ENCODE measurements around the gene JMJD4.
"Not testable (repeated sequence)": the region's sequence is repeated elsewhere in the genome, so short reads cannot be mapped to it uniquely, and the experiment has no call there.

Gene JMJD4

DNA sequence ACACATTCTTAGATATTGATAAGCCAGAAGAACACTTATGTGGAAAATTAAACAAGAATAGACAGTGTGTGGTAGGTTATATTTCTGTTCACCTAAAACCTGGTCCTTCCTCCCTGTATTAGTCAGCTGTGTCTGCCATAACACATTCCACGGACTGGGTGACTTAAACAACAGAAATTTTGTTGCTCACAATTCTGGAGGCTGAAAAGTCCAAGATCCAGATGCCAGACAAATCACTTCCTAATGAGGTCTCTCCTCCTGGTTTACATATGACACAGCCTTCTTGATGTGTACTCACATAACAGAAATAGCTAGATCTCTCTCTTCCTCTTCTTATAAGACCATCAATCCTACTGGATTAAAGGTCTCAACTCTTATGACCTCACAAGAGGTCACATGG is 25.7 kb downstream of the JMJD4 start:
- Histone ChIP-seq H3K9me3 (peaks cover 0 to 29% (median 11%) of the 10 kb centered on the region in 3 donors), H3K27ac (no peak overlapping the region), H3K36me3 (no peaks in the 10 kb centered on the region), H3K4me1 (no peaks in the 10 kb centered on the region), H3K4me3 (no peak overlapping the region), H3K27me3 (no peaks in the 10 kb centered on the region)
- no peak for TF ChIP-seq CTCF (IDR thresholded peaks at IDR 0.05)
- intact Hi-C loops (cut with DNase I; ENCODE audit: low total_unique reads), result no loop called here
- DNase-seq, result no peak

- no peak for TF ChIP-seq CTCF (IDR thresholded peaks at IDR 0.05)
- no peak for DNase-seq
- intact Hi-C loops (cut with DNase I; ENCODE audit: low total_unique reads), result no loop called here
Measured at GRCh38 chr1:227707846-227708245, 27.3 kb downstream of the JMJD4 start.

GRCh38 chr1:227701631-227702030 is 33.5 kb downstream of the JMJD4 start:
- H3K9me3 ChIP-seq, result peaks cover 5 to 41% (median 15%) of the 10 kb centered on the region in 3 donors
- H3K27ac ChIP-seq; H3K27me3 ChIP-seq; intact Hi-C loops (cut with DNase I; ENCODE audit: low total_unique reads); H3K36me3 ChIP-seq; H3K4me1 ChIP-seq; DNase-seq; H3K4me3 ChIP-seq: not testable (repeated sequence)

More at GRCh38 chr1:227707846-227708245, 27.3 kb downstream of the JMJD4 start:
- Histone ChIP-seq H3K4me1 (no peaks in the 10 kb centered on the region), H3K4me3 (no peak overlapping the region), H3K36me3 (no peaks in the 10 kb centered on the region), H3K27ac (no peak overlapping the region), H3K27me3 (no peaks in the 10 kb centered on the region), H3K9me3 (peaks cover 0 to 28% (median 5%) of the 10 kb centered on the region in 3 donors)

GRCh38 chr1:227697321-227697864 is 37.7 kb downstream of the JMJD4 start:
- Histone ChIP-seq H3K27ac (no peak overlapping the region), H3K27me3 (no peaks in the 10 kb centered on the region), H3K4me3 (no peak overlapping the region), H3K36me3 (no peaks in the 10 kb centered on the region), H3K9me3 (peaks cover 5 to 40% (median 24%) of the 10 kb centered on the region in 3 donors), H3K4me1 (no peaks in the 10 kb centered on the region)
- TF ChIP-seq CTCF (IDR thresholded peaks at IDR 0.05), result no peak
- intact Hi-C loops (cut with DNase I; ENCODE audit: low total_unique reads), result no loop called here
- DNase-seq, result no peak

DNA sequence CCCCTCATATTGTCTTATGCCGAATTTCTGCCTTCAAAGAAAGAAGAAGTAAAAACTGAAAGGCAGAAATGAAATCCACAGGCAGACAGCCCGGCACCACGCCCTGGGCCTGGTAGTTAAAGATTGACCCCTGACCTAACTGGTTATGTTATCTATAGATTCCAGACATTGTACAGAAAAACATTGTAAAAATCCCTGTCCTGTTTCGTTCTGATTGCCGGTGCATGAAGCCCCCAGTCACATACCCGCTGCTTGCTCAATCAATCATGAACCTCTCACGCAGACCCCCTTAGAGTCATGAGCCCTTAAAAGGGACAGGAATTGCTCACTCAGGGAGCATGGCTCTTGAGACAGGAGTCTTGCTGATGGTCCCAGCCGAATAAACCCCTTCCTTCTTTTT is 49.3 kb downstream of the JMJD4 start:
- H3K4me1 ChIP-seq, result no peaks in the 10 kb centered on the region
- no peak overlapping the region for H3K4me3 ChIP-seq
- TF ChIP-seq CTCF (IDR thresholded peaks at IDR 0.05), result no peak
- H3K9me3 ChIP-seq, result peaks cover 0 to 72% (median 51%) of the 10 kb centered on the region in 3 donors
- DNase-seq, result no peak
- intact Hi-C loops (cut with DNase I; ENCODE audit: low total_unique reads), result no loop called here
- H3K36me3 ChIP-seq, result no peaks in the 10 kb centered on the region
- H3K27me3 ChIP-seq, result no peaks in the 10 kb centered on the region
- H3K27ac ChIP-seq, result no peak overlapping the region

Data from tibial artery (tissue), 4 donors.